Inflammatory macrophage treated with lipopolysaccharide for 4 hours (primary cell): ENCODE measurements around the gene DGAT2.
"Not testable (repeated sequence)": the region's sequence is repeated elsewhere in the genome, so short reads cannot be mapped to it uniquely, and the experiment has no call there.

Source experiments
- DNase-seq: peaks from one replicate; pipeline ENCODE4 v3.0.0-alpha.2; 2020

The DGAT2 gene

DNA sequence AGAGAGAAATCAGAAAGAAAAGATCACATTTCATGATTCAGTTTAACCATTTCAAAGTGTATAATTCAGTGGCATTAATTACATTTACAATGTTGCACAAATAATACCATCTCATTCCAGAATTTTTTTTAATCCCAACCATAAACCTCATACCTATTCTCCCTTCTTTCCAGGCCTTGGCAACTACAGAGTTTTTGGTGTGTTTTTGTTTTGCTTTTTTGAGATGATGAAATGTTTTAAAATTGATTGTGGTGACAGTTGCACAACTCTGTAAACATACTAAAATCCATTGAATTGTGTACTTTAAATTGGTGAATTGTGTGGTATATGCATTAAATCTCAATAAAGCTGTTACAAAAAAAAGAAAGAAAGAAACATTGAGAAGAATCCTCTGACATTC is 13.6 kb upstream of the DGAT2 start:
- not testable (repeated sequence) for DNase-seq

DNA sequence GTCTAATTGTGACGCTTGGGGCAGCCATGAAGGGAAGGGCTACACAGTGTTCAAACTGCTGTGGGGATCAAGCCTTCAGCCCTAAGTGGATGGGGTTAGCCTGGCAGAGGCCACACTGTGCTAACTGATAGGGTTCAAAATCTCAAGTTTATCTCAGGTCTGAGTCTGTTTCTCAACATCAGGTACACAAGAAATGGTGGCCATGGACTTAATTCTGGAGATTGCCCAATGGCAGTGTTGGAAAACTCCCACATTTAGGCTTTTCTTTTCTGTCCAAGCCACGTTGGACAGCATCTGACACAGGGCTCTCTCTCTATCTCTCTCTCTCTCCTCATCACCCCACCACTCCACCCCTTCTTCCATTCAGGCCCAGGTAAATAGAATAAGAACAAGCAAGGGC is 10.9 kb upstream of the DGAT2 start:
- DNase-seq: no peak

DNA sequence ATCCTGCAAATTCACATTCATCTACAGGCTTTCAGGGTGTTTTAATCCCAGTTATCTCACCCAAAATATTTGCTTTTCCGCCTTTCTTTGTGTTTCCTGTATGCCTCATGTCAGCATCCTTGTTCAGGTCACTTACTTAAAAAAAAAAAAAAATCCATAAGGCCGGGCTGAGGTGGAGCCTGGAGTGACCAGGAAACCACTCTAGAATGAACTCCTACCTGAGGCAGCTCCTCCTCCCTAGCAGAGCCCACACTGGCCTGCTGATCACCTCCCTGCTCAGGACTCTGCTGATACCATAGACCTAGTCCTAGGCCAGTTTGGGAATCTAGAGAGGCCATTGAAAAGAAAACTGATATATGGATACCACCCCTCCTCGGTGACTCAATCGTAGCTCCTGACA is 8.7 kb upstream of the DGAT2 start:
- DNase-seq: no peak

DNA sequence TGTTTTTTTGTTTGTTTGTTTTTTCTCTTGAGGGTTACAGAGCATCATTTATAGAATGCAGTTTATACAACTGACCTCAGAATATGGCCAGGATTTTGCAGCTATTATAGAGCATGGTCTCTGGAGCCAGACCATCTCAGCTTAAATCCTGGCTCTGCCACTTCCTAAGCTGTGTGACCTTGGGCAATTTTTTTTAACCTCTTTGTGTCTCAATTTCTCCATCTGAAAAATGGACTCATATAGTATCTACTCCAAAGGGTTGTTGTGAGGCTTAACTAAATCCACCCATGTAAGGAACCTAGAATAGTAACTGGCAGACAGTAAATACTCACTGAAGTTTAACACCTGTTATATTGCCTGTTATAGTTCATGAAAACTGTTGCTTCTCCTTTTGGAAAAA is 8.3 kb upstream of the DGAT2 start:
- DNase-seq: no peak

DNA sequence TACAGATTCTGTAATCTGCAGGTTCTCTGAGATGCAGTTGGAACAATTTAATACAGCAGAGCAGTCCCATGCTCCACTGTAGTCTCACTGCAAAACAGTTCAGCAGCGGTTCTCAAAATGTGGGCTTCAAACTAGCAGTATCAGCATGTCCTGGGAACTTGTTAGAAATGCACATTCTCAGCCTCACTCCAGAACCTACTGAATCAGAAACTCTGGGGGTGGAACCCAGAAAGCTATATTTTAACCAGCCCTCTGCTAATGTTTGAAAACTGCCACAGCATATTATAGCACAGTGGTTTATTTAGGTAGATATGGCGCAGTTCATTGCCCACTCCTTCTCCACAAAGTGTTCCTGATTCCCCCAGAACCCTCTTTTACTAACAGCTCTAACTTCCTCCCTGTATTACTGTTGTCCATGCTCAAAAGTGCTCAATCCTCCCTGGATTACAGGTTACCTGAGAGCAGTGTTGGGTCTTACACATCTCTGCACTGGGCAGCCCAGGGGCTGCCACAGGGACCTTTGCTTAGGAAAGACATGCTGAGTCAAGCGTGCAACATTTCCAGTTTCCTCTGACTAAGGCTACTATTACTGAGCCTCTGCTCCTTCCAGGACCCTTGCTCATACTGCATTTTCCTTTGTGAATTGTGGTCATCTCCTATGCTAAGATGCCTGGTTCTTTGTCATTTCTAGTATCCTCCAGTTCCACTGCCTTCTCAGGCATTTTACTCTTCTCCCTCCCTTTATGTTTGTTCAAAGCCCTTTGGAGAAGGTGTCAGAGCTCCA is 7.7 kb upstream of the DGAT2 start:
- peak; percentile 43 for DNase-seq

DNA sequence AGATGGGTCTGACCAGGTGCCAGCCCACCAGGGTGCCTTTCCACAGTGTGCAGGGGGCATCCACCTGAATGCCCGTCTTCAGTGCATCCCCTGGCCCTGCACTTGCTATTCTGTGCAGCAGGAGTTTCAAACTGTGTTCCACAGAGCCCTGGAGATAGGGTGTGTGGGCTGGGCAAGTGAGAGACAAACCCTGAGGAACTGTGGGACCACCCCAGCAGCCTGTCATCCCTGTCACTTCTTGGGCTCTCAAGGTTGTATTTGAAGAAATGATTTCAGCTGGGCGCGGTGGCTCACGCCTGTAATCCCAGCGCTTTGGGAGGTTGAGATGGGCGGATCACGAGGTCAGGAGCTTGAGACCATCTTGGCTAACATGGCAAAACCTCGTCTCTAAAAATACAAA is 6.4 kb upstream of the DGAT2 start:
- no peak for DNase-seq

DNA sequence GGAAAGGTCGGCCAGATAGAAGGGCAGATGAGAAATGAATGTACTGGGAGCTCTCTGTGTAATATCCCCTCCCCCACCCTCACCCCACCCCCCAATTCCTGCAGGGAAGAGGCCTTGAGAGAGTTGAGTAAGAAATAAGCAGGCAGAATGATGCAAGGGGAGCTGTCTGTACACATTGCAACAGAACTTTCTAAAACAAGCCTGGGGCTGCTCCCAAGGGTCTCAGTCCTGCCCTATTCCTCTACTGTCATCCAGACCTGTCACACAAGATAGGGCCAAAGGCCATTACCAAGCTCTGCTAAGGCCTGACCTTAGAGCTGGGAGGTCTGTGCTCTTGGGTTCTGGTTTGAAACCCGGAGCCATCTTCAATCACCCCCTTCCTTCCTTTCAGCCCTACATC is 5.7 kb upstream of the DGAT2 start:
- DNase-seq: peak; percentile 64

DNA sequence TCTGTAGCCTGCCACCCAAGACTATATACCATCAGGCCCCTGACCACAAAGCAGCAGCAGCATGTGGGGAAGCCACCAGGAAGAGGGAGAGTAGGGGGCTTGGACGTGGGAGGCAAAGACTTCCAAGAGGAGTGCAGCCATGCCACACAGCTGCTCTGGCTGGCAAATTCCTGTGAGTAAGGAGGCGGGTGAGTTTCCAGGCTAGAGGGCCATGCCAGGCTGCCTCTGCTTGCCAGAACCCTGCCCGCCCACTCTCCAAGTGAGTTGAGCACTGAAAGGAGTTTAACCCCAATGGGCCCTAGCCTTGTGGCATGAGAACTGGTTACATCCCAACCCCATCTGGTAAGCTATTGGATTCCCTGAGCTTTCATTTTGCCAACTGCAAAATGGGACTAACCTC is 4.7 kb upstream of the DGAT2 start:
- no peak for DNase-seq

DNA sequence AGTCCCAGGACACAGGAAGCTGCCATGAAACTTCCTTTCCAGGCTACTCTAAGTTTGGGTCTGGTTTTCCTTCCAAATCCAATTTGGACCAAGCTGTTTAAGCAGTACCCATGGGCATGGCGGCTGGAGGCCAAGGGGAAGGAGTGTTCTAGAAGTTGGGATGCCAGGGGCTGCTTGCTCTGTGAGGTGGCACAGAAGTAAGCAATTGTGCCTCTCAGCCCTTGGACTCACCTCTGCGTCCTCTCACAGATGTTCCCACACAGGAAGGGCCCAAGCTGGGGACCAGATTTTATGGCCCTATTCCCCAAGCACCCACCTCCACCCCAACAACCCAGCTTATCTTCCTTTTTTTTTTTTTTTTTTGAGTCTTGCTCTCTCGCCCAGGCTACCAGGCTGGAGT is 3.5 kb upstream of the DGAT2 start:
- DNase-seq: no peak

DNA sequence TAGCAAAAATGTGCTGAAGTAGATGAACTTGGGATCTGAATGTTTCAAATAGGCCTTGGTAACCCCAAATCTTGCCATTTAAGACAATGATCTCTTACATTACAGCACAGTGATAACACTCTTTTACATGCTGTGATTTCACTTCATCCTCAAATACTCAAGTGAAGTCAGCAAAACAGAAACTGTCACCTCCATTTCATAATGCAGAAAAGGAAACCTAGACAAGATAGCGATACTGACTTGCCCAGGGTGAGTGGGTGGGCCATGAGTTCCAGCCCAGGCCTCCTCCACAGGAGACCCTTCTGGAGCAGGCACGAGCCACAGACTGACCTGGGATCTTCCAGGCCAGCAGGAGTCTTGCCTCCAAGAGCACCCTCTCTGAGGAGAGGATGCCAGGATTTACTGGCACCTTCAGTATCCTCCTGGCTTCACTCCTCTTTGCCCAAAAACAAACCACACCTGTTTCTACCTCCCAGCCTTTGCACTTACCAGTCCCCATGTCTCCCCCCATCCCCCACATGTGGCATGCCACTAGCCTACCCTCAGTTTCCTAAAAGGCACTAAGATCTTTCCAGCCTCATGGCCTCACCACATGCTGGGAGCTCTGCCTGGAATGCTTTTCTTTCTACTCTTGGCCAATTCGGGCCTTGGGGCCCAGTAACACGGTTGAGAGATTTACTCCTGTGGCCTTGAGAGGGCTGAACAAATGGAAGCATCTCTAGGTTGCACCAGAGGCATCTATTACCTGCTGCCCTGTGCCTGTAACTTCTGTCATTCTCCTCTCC is 1.9 kb upstream of the DGAT2 start:
- peak; percentile 68 for DNase-seq

DNA sequence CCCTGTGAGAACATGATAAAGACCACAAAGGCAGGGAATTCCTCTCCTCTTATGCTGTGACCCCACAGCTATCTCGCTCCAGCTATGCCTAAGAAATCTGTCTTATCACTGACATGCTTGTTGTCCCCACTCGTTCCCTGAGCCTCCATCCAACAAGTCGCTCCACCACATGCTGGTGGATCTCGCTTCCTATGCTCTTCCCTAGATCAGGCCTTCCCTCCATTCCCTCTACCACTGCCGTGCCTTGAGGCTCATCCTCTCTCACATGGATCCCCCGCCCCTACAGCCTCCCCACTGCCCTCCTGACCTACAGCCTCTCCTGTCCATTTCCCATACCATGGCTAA is 1.4 kb upstream of the DGAT2 start:
- DNase-seq: no peak

DNA sequence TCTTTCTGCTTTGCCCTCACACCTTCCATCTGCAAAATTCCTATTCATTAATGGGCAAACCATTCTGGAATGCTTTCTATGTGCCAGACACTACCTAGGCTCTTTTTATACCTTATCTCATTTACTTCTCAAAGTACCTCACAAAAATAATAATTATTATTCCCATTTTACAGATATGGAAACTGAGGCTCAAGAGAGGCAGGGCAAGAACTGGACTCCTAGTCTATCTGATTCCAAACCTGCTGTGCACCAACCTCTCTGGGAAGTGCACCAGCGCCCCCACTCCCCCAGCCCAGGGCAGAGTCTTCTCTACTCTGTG is 826 bp upstream of the DGAT2 start:
- no peak for DNase-seq

DNA sequence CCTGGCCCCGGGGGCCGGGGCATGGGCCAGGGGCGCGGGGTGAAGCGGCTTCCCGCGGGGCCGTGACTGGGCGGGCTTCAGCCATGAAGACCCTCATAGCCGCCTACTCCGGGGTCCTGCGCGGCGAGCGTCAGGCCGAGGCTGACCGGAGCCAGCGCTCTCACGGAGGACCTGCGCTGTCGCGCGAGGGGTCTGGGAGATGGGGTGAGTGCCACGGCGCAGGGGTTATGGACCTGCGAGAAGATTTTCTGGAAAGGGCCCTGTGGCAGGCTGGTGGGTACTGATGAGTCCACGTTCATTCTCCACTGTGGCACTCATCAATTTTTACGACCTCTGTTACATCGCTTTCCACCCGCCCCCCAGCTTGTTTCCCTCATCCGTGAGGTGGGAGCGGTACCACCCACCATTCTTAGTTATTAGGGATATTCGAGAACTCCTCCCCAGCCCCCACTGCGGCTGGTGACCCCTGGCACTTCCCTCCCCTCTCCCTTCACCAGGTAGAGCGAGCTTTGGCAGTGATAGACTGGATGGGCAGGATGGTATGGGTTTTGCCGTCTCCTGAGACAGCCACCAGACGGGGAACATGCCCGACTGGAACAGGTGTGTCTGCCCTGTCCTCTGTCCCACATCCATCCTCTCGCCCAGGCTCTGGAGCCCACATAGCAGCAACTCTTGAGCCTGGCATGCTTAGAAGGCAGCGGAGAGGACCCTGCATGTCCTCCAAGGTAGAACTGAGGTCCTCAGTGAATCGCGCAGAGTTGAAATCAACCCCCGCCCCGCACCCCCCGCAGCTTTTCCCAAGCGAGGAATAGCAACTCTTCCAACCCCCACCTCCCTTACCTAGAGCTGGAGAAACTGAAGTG is 562 bp downstream of the DGAT2 start:
- no peak for DNase-seq

DNA sequence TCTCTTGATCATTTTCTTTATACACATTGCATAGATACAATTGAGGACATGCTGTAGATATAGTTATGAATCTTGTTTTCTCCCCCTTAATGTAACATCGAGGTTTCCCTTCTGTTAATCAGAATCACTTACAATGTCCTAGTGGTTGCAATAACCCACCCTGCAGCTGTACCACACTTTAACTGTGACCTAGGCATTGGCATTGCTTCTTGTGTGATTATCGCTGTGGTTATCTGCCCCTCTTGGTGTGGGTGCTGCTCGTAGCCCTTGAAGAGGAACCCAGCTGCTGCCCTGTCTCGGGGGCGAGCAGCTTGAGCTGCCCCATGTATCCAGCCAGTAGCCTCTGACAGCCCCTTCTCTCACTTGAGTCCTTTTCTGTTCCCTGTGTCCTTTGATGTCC is 1.5 kb downstream of the DGAT2 start:
- DNase-seq: no peak

DNA sequence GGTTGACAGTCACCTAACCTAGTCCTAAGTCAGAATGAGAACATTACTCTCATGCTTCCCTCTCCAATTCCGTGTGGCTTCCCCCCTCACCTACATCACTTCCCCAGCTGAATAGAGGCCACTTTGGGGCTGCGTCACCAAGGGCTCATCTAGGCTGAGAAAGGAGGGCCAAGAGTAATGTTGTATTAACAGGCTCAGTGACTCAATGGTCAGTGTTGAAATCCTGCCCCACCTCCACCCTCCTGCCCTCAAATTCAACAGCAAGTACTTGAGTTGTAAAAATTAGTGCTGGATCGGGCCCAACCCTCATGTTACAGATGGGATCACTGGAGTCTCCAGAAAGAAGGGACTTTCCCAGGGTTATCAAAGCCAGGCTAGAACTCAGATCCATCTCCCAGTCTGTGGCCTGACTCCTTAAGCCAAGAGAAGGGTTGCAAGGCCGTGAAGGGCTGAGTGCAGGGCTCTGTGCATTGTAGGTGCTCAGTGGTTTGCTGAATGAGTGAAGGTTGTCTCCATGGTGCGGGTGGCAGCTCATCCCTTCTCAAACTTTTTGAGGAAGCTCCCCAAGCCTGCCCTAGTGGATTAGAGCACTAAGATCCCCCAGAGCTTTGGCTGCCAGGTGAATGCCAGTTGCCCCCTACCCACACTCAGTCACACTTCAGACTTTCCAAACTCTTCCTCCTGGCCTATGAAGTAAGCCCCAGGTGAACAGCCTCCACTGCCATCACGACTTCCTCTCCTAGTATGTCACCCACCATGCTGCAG is 3.2 kb downstream of the DGAT2 start:
- DNase-seq: peak; percentile 92

DNA sequence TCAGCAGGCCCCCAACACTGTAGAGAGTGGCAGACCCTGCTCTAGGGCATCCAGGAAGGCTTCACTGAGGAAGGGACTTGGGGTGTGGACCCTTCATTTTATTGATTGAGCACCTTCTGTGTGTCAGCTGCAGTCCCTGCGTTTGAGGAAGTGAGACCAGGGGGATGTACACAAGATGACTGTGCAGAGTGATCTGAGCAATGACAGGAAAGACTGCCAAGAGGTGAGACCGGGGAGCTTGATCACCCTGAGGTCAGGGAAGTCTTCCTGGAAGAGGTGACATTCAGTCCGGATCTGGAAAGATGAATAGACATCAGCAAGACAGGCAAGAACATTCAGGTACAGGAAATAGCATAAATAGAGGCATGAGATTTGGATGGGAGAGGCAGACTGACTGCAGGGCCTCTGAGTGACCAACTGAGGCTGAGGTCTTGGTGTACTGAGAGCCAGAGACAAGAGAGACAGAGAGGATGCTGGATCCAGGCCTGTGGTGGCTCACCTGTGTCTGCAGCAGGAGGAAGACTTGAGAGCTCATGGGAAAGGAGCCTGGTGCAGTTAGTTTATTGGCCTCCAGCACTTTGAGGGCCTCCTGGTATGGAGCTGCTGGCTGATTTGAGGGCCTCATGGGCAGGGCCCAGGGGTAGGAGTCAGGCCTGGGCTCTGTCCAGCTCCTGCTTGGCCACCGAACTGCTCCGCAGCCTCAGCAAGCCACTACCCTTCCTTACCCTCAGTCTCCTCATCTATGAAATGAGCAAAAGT is 5.2 kb downstream of the DGAT2 start:
- peak; percentile 83 for DNase-seq

DNA sequence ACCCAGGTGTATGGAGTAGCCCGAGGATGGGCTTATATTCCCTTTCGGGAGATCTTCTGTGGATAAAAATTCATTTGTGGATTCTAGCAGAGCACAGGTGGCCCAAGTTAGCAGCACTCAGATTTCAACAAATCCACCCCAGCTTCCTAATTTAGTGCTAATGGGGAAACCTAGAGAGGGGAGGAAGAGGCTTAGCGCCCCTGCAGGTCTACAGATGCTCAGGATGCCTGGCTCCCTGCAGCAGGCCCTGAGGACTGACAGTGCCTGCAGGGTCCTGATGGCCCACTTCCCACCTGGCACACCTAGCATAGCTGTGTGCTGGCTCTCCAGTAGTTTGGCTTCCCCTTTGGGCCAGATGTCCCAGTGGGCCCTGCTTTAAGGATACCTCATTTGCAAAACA is 6.5 kb downstream of the DGAT2 start:
- no peak for DNase-seq

DNA sequence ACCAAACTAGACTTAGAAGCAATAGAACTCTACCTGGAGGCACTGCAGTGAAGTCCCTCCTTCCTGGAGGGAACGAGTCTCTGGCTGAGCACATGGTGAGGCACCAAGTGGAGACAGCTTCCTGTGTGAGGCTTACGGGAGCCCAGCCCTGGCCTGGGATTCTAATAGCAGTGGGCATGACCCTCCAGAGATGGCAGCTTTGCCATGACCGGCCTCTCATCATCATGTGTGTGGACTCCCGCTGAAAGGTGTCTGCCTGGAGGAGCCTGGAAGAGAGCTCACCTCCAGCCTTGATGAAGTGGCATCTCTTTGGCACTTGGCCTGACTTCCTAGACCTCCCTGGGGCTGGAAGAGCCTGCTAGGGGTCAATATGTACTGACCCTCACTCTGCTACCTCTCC is 8.0 kb downstream of the DGAT2 start:
- DNase-seq: no peak

DNA sequence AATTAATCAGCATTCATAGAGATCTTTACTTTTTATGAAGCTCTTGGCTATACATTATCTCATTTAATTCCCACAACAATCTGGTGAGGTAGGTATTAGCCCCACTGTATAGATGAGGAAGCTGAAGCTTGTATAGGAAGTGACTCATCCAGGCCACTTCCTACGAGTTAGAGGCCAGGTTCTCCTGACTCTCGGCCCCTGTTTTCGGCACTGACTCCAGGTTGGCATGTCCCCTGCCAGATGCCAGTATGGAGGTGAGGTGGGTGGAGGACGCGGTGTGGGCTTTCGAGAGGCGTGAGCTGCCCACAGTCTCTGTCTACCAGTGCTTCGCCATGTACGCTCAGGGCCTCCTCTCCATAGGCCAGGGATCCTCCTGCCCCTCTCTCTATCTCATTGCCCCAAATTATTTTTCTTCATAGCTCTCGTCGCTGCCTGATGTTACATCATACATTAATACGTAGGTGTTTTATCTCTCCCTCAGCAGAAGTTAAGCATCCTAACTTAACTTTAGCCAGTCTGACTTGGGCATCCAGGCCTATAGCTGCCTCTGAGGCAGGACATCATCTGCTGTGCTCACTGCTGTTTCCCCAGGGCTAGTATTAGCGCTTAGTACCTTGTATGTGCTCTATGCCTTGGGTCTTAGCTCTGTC is 9.0 kb downstream of the DGAT2 start:
- peak; percentile 75 for DNase-seq

DNA sequence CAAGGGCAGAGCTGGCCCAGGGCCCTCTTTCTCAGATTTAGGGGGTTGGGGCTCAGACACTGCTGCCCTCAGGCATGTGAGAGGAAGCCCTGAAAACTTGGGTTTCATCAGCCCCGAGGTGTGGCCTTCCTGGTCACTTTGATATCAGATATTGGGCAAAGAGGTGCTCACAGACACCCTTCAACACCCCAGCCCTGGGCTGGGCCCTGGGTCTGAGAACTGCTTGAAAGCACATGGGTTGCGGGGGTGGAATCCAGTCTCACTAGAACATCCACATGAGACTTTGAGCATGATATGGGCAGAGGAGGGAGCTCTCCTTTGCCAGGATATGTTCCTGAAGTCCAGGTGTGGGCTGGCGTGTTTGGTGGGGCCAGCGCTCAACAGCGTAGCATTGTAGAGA is 10.4 kb downstream of the DGAT2 start:
- no peak for DNase-seq

DNA sequence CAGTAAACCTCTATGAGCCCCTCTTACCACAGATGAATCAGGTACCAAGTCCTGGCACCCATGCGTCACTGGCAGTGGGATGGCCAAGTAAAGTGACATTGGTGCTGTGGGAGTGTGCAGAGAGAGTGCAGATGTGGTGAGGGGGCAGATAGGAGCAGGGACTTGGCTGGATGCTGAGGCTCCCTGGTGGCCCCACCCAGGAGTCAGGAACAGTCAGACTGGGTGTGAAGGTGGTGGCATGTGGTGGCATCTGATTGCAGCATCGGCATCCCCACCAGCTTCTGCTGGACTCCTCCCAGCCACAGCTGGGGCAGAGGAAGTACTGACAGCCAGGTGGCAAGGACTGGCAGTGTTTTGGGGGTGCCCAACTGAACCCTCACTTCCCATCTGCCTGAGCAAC is 11.4 kb downstream of the DGAT2 start:
- DNase-seq: no peak

DNA sequence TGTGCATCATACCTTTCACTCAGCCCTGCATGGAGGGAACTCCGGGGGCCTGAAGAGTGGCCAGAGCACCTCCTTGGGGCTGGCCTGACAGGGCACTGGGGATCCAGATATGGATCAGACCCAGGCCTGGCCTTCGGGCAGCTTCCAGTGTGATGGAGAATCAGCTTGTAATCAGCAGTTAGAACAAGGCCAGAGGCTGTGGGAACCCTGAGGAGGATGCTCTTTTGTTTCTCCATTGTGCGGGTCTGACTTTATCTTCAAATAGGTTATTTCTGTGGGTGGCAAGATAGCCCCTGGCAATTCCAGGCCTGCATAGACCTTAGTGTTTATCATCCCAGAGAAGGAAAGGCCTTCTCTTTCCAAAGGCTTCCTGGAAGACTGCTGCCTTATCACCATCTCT is 12.3 kb downstream of the DGAT2 start:
- no peak for DNase-seq
